GM18868 (cell line): Measurements from ENCODE around the gene LFNG.

Experiments
- ATAC-seq: cut with Tn5 transposase; IDR thresholded peaks from one replicate; pipeline ENCODE4 v1.9.1; 2021; ENCODE audit warnings: mild to moderate bottlenecking, moderate library complexity; ENCODE audit not compliant: unreplicated experiment

Gene LFNG

DNA sequence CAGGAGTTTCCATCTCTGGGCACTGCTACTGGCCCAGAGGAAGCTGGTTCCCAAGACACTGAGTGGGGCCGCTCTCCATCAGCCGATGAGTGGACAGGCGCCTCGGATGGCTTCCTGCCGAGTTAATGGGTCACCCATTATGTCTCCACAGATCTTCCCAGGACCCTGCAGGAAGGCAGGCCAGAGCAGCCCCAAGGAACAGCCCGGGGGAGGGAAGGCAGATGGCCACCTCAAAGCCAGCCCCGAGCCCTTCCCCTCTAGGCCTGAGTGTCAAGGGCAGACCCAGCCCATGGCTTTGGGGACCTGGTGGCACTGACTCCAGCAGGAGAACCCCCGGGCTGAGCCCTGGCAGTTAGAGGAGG is 3.4 kb upstream of the LFNG start:
- no peak for ATAC-seq

DNA sequence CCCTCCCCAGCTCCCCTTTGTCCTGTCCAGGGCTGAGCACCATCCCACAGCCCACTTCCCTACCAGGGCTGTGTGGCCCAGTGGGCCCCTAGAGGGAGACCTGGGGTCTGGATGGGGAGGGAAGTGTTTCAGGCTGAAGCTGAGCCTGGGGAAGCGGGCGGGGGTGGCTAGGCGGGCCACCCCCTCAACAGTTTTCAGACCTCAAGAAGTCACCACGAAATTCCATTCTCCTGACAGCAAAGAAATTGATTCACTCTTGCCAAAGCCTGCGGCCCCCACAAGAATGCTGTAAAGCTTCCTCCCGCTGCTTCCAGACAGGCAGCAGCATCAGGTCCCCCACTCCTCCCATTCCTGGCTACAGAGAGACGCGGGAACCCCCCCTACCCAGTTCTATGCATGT is 2.5 kb upstream of the LFNG start:
- ATAC-seq = no peak

DNA sequence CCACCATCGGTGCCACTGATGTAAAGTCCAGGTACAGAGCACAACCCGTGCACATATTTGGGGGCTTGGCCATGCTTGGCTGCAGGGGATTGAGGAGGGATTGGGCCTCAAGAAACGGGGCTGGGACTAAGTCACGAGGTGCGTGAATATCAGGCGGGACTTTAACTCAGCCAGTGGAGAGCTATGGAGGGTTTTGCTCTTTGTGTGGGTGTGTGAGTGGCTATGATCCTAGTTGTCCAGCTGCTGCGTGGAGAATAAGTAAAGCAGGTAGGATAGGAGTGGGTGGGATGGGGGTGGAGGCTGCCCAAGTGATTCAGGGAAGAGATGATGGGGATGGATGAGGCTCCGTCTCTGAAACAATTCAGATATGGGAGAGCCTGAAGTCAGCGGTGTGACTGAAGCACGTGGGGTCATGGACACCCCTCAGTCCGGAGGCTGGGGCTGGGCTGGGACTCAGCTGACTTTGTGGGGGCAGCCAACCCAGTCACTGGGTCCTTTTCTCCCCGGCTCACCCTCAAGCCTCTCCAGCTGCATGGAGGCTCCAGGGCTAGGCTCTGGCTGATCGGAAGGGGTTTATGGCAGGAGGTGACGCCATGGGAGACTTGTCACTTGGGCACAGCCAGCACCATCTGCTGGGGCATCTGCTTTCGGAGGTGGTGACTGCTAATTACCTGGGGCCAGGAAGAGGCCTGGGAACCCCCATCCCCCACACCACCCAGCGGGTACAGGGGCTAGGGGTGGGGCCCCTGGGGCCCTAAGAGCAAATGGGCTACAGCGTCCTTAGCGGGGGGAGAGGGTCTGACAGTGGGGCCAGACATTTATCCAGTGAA is 1.7 kb upstream of the LFNG start:
- no peak for ATAC-seq

GRCh38 chr7:2518737-2519118 is 846 bp upstream of the LFNG start:
- no peak for ATAC-seq

GRCh38 chr7:2520131-2520760 is 672 bp downstream of the LFNG start:
- no peak for ATAC-seq

DNA sequence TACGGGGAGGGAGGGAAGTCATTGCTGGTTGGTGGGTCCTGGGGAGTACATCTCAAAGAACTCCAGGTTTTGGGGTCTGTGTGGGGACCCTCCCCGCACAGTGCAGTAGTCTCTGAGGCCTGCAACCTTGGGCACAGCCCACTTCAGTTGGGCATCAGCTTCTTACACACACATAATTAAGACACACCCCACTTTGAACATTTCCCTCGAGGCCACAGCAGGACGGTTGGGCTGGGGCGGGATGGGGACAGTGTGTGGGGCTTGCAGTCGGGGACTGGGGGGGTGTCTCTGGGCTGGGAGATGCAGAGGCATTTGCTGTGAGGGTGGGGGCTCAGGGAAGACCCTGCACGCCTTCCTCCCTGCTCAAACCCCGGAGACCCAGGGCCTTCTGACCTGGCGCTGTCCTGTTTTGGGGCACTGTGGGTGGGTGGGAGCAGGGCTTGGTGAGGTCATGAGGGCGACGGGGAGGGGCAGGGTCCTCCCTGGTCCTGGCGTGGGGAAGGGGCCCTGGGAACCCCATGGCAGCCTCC is 1.3 kb downstream of the LFNG start:
- no peak for ATAC-seq

DNA sequence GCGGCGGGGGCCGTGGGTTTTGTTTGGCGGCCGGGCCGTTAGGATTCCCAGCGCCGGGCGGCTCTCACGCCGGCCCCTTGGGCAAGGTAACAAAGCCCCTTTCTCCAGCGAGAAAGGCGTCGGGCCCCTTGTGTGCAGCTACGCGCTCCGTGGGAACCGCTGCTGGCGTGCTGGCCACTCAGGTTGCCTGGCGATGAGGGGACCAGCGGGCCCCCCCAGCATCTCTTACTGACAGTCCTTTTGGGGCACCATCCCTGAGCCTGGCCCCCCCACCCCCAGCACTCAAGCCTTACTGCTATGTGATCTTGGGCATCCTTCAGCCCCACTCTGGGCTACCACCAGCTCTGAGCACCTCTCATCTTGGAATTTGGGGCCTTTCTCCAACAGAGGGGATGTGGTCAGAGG is 1.8 kb downstream of the LFNG start:
- no peak for ATAC-seq

GRCh38 chr7:2521952-2522591 is 2.5 kb downstream of the LFNG start:
- ATAC-seq = peak; percentile 41

DNA sequence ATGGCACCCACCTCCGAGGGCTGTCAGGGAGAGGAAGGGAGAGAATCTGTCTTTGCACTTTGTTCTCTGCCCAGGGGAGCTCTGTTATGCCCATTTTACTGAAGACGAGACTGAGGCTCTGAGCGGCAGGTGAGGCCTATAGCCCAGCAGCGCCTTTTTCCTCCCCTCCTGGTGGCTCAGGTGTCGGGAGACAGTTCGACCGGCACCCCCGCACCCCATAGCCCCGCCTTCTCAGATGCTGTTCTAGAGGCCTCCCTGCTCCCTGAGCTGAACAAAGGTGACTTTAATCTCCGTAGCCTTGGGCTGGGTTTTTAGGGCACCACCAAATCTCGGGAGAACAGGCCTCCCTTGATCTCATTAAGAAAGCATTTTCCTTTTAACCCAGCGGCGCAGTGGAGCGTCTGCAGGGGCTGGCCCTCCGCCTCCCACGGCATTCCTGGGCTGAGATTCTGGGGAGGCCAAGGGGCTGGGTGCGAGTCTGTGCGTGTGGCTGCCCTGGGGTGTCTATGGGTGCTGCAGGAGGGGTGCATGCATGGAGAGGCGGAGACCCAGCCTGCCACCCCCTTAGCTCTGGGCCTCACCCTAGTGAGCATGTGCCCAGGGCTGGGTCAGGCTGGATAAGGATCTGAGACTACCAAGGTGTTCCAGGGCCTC is 3.3 kb downstream of the LFNG start:
- ATAC-seq = no peak

GRCh38 chr7:2523461-2523936 is 3.9 kb downstream of the LFNG start:
- ATAC-seq = no peak

DNA sequence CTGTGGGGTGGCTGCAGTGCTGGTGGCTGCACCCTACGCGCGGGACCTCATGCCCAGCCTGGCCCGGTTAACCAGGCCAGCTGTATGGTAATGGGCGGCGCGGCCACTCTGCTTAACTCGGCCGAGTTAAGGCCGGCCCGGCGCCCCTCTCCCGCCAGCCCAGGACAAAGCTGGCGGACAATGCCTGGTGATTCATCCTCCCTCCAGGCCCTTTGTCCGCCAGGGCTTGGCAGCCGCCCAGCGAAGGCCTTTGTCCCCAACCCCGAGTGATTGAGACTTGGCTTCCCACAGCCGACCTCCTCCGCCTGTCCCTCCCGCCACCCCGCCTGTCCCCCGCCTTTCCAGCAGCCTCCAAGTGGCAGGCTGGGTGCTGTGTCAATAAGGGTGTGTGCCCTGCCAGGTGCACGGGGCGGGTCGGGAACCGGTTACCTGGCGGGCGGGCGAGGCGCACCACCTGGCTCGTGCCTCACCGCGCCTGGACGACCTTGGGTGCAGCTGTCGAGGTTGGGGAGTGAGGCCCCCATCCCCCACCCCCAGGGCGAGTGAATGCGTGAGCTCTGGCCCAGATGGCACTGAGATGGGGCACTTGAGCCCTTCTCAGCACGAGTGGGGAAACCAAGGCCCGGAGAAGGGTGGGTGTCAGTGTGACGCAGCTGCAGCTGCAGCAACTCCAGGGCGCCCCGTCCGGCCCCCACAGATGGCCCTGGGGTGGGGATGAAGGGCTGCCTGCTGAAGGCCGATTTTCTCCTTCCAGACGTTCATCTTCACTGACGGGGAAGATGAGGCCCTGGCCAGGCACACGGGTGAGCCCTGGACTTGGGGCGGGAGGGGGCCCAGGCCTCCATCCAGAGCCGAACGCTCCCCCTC is 4.6 kb downstream of the LFNG start:
- no peak for ATAC-seq

- no peak for ATAC-seq
Measured at GRCh38 chr7:2524808-2525657, 5.5 kb downstream of the LFNG start.

DNA sequence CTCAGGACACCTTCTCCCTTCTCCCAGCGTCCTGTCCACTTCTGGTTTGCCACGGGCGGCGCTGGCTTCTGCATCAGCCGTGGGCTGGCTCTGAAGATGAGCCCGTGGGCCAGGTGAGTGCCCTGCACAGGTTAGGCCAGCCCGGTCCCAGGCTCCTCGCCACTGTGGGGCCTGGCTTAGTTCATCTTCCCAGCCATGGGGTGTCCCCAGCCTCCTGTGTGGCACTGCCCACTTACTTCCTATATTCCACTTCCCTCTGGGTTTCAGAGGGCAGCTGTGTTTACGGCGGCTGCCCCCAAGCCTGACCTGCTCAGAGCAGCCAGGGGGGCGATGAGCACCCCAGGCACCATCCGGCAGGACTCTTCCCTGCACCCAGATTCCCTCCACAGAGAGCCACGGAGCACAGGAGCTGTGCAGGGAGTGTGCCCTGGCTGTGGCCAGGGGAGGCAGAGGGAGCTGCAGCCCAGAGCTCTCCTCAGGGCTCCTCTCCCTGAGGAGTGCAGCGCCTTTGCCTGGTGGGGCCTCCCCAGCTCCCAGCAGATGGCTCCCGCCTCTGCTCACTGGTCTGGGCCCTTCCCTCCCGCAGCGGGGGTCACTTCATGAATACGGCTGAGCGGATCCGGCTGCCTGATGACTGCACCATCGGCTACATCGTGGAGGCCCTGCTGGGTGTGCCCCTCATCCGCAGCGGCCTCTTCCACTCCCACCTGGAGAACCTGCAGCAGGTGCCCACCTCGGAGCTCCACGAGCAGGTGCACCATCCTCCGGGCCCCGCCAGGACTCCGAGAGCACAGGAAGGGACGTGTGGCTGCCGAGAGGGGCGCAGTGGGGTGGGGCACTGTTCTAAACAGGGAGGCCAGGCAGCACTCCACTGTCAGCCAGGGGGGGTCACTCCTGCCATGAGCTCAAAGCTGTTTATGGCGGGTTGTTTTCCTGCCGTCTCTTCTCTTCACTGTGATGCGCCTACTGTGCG is 6.4 kb downstream of the LFNG start:
- ATAC-seq = no peak

GRCh38 chr7:2526659-2527504 is 7.3 kb downstream of the LFNG start:
- ATAC-seq = no peak

DNA sequence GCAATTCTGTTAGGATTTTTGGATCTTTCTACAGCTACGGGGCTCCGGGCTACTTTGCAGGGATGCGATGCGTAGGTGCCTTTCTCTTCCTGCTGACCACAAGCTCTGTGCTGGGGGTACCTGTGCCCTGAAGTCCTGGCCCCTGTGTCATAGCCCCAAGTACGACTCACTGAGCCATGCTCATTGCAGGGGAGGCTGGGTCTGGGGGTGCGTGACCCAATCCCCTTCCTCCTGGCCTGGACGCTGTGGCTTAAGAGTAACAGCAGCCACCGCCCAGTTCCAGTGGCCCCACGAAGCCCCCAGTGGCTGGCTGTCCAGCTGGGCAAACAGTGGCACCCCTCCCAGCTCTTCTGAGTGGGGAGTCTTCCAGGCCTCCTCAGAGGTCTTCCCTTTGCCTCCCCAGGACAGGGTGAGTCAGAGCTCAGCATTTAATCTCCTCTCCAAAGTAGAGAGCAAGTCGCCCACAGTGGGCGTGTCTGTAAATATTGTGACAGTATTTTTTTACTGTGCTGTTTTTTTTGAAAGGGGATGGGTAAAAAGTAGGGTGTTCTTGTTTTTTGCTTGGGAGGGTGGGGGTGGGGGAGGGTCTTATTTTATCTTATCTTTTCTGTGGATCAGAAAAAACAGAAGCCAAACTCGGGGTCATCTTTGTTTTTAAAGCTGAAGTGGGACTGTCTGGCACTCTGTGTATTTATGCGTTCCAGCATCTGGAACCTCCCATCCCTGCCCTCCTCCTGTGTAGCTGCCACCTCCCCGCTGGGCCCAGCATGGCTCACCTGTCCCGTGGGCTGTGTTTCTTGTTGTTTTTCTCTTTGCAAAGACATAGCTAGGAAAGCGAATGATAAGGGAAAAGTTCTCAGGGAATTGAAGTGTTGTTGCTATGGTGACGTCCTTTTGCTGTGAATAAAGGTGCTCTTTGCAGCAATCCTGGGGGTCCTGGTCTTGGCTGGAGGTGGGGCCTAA is 8.2 kb downstream of the LFNG start:
- no peak for ATAC-seq

- peak; percentile 4 for ATAC-seq
Measured at GRCh38 chr7:2528481-2529095, 9.0 kb downstream of the LFNG start.
